Vagina (tissue), 2 donors: ENCODE data around the gene HLA-B. TPM values are rescaled to one million over a fixed set of nuclear protein-coding genes. Genes with fewer than 3 reads are reported as not detected.

Experiments
- DNase-seq, 2 donors: peaks; one replicate each; pipeline ENCODE4 v3.0.0-alpha.2; 2017; ENCODE audit errors: extremely low spot score in 2 of 2
- H3K27ac ChIP-seq: fragments of 200-600 bp; sonication (generic); one replicate; pipeline ENCODE4 v1.5.1; 2019
- H3K27me3 ChIP-seq: fragments of 200-600 bp; sonication (generic); one replicate; pipeline ENCODE4 v1.5.1; 2019
- H3K36me3 ChIP-seq, 2 donors: fragments of 200-600 bp; sonication (generic); one replicate each; pipeline ENCODE4 v1.5.1; 2017 to 2019
- H3K4me1 ChIP-seq: fragments of 200-600 bp; sonication (generic); one replicate; pipeline ENCODE4 v1.5.1; 2019
- H3K4me3 ChIP-seq, 2 donors: fragments of 200-600 bp; sonication (generic); 1 replicate in 1 of 2; 2 replicates in 1 of 2; pipeline ENCODE4 v1.5.1; 2016 to 2019
- H3K9me3 ChIP-seq: fragments of 200-600 bp; sonication (generic); one replicate; pipeline ENCODE4 v1.5.1; 2019
- POLR2A ChIP-seq, 2 donors: fragments of 450-650 bp; IDR thresholded peaks; one replicate each; pipeline ENCODE4 v1.6.1; 2017; ENCODE audit warnings: antibody characterized with exemption in 2 of 2, mild to moderate bottlenecking in 2 of 2, moderate library complexity in 2 of 2
- POLR2AphosphoS5 ChIP-seq, 2 donors: sonication (generic); formaldehyde crosslinking; IDR thresholded peaks; one replicate each; pipeline ENCODE4 v1.9.0; 2017; ENCODE audit warnings: antibody characterized with exemption in 2 of 2, mild to moderate bottlenecking in 2 of 2, low read depth in 1 of 2; ENCODE audit not compliant: insufficient read depth in 1 of 2
- intact Hi-C: fragments of 100-400 bp; cut with DNase I; formaldehyde crosslinking; loops from one replicate; pipeline ENCODE4 v1.15.1; 2023
- total RNA-seq: library from RNA; depleted of rRNA; stranded (reverse); fragments of >200 nt; gene quantifications from one replicate; pipeline ENCODE4 v1.2.3, GENCODE V29; 2016
- TF ChIP-seq, protein P1 (sequence below), 3 experiments: fragments of 450-650 bp in 2 of 3; fragments of 200-600 bp in 1 of 3; sonication (generic) in 1 of 3; IDR thresholded peaks; one replicate each; pipeline ENCODE4 v1.5.1; 2017 to 2019; ENCODE audit warnings: antibody characterized with exemption in 3 of 3, mild to moderate bottlenecking in 2 of 3, moderate library complexity in 2 of 3

Gene HLA-B
- total RNA-seq, 1 donor from 2014 or later = 921 TPM

DNA sequence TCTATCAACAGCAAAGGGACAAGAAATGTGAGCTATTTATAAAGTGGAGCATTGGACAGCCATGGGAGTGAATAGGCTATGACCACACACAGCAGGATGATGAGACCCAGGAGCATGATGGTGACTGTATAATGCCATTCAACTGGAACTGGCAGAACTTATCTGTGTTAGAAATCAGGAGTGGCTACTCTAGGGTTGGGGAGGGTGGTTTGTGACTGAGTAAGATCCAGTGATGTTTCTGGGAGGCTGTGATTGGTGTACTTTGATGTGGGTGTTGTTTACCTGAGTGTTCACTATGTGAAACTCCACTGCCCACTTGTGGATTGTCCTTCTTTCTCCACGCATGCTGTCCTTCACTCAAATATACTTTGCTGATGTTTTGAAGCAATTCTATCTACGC is 11.5 kb upstream of the HLA-B start:
- Histone ChIP-seq H3K4me1 (no peaks in the 10 kb centered on the region), H3K4me3 (no peak overlapping the region), H3K27ac (no peak overlapping the region), H3K36me3 (no peaks in the 10 kb centered on the region), H3K27me3 (no peaks in the 10 kb centered on the region), H3K9me3 (no peaks in the 10 kb centered on the region)
- intact Hi-C loops = loop anchor here (5.0 kb wide), 2 partner anchors 171 to 231 kb away; partner anchors contain the start of gene PSORS1C2
- DNase-seq = no peak
- TF ChIP-seq, protein P1, sequence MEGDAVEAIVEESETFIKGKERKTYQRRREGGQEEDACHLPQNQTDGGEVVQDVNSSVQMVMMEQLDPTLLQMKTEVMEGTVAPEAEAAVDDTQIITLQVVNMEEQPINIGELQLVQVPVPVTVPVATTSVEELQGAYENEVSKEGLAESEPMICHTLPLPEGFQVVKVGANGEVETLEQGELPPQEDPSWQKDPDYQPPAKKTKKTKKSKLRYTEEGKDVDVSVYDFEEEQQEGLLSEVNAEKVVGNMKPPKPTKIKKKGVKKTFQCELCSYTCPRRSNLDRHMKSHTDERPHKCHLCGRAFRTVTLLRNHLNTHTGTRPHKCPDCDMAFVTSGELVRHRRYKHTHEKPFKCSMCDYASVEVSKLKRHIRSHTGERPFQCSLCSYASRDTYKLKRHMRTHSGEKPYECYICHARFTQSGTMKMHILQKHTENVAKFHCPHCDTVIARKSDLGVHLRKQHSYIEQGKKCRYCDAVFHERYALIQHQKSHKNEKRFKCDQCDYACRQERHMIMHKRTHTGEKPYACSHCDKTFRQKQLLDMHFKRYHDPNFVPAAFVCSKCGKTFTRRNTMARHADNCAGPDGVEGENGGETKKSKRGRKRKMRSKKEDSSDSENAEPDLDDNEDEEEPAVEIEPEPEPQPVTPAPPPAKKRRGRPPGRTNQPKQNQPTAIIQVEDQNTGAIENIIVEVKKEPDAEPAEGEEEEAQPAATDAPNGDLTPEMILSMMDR (IDR thresholded peaks at IDR 0.05) = no peak
- no peak for TF ChIP-seq POLR2A (IDR thresholded peaks at IDR 0.05)
- no peak for TF ChIP-seq POLR2AphosphoS5 (IDR thresholded peaks at IDR 0.05; ENCODE audit: insufficient read depth in 1 of 2, low read depth in 1 of 2)

DNA sequence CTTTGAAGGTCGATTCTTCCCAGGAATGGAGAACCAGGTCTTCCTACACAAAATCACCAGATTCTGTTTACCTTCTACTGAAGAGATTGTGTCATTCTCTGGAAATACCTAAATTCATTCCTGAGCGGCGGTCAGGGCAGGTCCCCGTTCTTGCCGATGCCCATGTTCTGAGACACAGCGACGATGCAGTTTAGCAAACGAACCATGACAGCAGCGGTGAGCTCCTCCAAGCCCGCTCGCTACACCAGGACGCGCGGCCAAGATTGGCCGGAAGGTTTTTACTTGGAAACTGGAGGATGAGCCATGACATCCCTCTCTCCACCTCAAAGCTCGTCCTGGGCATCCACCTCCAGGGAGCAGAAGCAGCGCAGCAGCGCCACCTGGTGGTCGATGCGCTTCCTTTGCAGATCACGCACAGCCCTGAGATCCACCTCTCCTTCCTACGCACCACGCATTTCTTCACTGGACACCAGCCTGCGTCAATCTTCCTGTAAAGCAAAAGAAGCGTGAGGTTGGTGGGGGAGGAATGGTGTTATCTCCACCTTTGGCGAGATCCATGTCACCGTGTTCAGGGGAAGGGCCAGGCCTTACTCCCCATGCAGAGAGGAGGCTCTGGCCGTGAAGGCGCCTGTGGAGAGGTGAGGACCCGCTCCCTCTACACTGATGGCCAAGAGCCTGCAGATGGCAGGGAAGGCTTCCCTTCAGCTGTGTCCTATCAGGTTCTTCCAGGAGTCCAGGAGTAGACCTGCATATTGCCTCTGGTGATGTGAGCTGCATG is 9.9 kb upstream of the HLA-B start:
- Histone ChIP-seq H3K4me3 (peak overlapping the region; percentile 24 to 33), H3K4me1 (no peaks in the 10 kb centered on the region), H3K9me3 (no peaks in the 10 kb centered on the region), H3K27me3 (no peaks in the 10 kb centered on the region), H3K27ac (no peak overlapping the region), H3K36me3 (no peaks in the 10 kb centered on the region)
- intact Hi-C loops = loop anchor here (5.0 kb wide), 2 partner anchors 170 to 230 kb away; partner anchors contain the start of gene PSORS1C2
- TF ChIP-seq, protein P1 (IDR thresholded peaks at IDR 0.05) = peak; percentile 92 to 99 (median 93)
- TF ChIP-seq POLR2AphosphoS5 (IDR thresholded peaks at IDR 0.05; ENCODE audit: insufficient read depth in 1 of 2, low read depth in 1 of 2) (peak; percentile 59 to 75), POLR2A (IDR thresholded peaks at IDR 0.05) (no peak)
- no peak for DNase-seq

DNA sequence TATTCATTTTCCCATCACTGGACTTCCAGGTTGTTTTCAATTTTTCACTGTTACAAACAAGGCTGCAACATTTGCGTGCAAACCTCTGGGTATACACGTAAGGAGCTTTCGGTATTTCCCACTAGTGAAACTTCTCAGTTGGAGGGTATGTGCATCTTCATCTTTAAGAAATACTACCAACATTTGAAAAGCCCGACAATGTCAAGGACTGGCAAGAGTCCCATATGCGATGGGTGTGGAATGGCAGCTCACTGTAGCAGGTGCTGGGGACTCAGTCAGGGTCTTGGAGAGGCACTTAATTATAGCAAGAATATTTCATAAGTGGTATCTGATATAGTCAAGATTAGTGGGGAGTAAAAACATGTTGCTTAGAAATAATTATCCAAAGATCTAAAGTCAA is 8.9 kb upstream of the HLA-B start:
- Histone ChIP-seq H3K36me3 (no peaks in the 10 kb centered on the region), H3K4me1 (no peaks in the 10 kb centered on the region), H3K9me3 (no peaks in the 10 kb centered on the region), H3K4me3 (no peak overlapping the region), H3K27ac (no peak overlapping the region), H3K27me3 (no peaks in the 10 kb centered on the region)
- TF ChIP-seq, protein P1 (IDR thresholded peaks at IDR 0.05) = no peak
- no peak for TF ChIP-seq POLR2AphosphoS5 (IDR thresholded peaks at IDR 0.05; ENCODE audit: insufficient read depth in 1 of 2, low read depth in 1 of 2)
- TF ChIP-seq POLR2A (IDR thresholded peaks at IDR 0.05) = no peak
- DNase-seq = no peak
- intact Hi-C loops = loop anchor here (5.0 kb wide), 2 partner anchors 169 to 229 kb away; partner anchors contain the start of gene PSORS1C2

DNA sequence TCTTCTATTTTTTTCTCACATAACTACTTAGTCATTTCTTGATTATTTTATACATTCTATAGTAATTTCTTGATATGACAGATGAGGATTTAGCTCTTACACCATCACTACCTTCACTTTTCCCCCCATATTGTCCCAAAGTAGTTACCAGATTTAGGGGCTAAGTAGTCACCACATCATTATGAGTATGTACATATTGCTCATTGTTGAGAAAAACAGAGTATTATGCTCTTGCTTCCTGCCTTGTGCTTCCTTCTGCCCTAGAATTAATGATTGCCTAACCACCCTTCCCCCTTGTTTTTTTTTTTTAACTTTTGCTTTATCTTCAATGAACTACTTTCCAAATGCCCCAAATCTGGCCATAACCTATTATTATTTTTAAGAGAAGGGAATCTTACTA is 6.8 kb upstream of the HLA-B start:
- no peak for DNase-seq
- no peaks in the 10 kb centered on the region for H3K9me3 ChIP-seq
- no peaks in the 10 kb centered on the region for H3K27me3 ChIP-seq
- TF ChIP-seq POLR2A (IDR thresholded peaks at IDR 0.05) (no peak), POLR2AphosphoS5 (IDR thresholded peaks at IDR 0.05; ENCODE audit: insufficient read depth in 1 of 2, low read depth in 1 of 2) (no peak)
- TF ChIP-seq, protein P1 (IDR thresholded peaks at IDR 0.05) = no peak
- H3K4me1 ChIP-seq = no peaks in the 10 kb centered on the region
- no peak overlapping the region for H3K4me3 ChIP-seq
- intact Hi-C loops = no loop called here
- no peaks in the 10 kb centered on the region for H3K36me3 ChIP-seq
- no peak overlapping the region for H3K27ac ChIP-seq

DNA sequence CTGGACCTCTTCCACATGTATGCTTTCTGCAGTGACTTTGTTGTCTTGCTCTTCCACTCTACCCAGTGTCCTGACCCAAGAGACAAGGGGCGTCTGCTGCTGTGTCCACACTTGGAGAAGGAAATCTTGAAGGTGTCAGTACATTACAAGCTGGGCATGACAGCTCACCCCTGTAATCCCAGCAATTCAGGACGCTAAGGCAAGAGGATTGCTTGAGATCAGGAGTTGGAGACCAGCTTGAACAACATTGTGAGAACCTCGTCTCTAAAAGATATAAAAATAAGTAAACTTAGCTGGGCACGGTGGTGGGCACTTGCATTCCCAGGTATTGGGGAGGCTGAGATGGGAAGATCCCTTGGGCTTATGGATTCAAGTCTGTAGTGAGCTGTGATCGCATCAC is 5.8 kb upstream of the HLA-B start:
- no peaks in the 10 kb centered on the region for H3K4me1 ChIP-seq
- H3K27me3 ChIP-seq = no peaks in the 10 kb centered on the region
- TF ChIP-seq, protein P1 (IDR thresholded peaks at IDR 0.05) = no peak
- no peak for TF ChIP-seq POLR2A (IDR thresholded peaks at IDR 0.05)
- TF ChIP-seq POLR2AphosphoS5 (IDR thresholded peaks at IDR 0.05; ENCODE audit: insufficient read depth in 1 of 2, low read depth in 1 of 2) = no peak
- no peaks in the 10 kb centered on the region for H3K9me3 ChIP-seq
- no peaks in the 10 kb centered on the region for H3K36me3 ChIP-seq
- no peak overlapping the region for H3K4me3 ChIP-seq
- no peak for DNase-seq
- intact Hi-C loops = no loop called here
- H3K27ac ChIP-seq = no peak overlapping the region
